Measurements from ENCODE around the gene TATDN2.
A peak's percentile ranks its signal among the peaks of the same experiment; 100 is the strongest.
"Not testable (repeated sequence)": the region's sequence is repeated elsewhere in the genome, so short reads cannot be mapped to it uniquely, and the experiment has no call there.

Gene TATDN2

DNA sequence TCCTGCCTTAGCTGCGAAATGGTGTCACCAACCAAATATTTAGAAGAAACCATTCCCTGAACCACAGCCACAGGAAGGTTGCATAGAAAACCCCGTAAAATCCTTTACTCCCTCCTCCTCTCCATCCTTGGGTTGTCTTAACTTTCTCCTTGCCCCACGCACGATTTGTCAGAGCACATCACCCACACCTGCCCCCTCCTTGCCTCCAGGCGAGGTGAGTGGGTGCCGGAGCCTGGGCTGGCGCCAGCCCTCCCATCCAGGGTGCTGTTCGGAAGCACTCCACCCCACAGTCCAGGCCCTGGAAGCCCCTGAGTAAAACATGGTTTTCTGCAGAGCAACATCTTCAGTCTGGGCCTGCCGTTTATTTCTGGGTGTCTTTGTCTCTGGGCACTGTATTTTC, 40.8 kb downstream of the TATDN2 start:
- Histone ChIP-seq H3K9me3 (ENCODE audit: control insufficient read depth, low read length) (no peaks in the 10 kb centered on the region), H3K36me3 (ENCODE audit: control insufficient read depth, insufficient read depth, low read length) (peaks cover 25% of the 10 kb centered on the region), H3K27me3 (replicated peaks; ENCODE audit: control insufficient read depth, insufficient read depth, low read length, poor library complexity, severe bottlenecking) (no peaks in the 10 kb centered on the region), H3K27ac (ENCODE audit: insufficient read depth, low read length, poor library complexity, severe bottlenecking) (no peak overlapping the region), H3K4me1 (ENCODE audit: control insufficient read depth, insufficient read depth, low read length, poor library complexity, severe bottlenecking) (peaks cover 11% of the 10 kb centered on the region), H3K4me3 (ENCODE audit: insufficient read depth, low read depth, low read length, poor library complexity, severe bottlenecking) (no peak overlapping the region)
- no peak for DNase-seq

DNA sequence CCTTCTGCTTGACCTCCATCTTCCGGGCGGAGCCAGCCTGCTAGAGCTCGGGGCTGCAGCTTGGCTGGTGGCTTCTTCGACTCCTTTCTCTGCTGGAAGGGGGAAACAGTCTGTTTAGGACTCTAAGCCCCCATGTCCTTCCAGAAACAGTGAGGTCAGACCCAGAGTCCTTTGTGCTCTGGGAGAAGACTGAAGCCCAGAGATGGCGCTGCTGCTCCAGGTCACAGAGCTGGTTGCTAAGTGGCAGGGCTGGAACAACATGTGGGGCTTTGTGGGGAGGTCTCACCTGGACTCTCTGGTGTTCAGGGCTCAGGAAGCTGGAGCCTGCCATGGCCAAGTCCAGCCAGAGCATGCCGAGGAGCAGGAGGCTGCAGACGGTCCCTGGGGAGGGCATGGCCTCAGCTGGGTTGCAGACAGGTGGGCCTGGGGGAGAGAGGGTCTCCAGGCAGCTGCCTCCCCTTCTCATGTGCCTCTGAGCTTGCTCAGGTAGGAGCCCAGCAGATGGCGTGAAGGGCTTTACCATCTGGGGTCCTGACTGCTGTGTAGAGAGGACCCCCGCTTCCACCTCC, 41.6 kb downstream of the TATDN2 start:
- no peak for DNase-seq
- peaks cover 25% of the 10 kb centered on the region for H3K36me3 ChIP-seq (ENCODE audit: control insufficient read depth, insufficient read depth, low read length)

DNA sequence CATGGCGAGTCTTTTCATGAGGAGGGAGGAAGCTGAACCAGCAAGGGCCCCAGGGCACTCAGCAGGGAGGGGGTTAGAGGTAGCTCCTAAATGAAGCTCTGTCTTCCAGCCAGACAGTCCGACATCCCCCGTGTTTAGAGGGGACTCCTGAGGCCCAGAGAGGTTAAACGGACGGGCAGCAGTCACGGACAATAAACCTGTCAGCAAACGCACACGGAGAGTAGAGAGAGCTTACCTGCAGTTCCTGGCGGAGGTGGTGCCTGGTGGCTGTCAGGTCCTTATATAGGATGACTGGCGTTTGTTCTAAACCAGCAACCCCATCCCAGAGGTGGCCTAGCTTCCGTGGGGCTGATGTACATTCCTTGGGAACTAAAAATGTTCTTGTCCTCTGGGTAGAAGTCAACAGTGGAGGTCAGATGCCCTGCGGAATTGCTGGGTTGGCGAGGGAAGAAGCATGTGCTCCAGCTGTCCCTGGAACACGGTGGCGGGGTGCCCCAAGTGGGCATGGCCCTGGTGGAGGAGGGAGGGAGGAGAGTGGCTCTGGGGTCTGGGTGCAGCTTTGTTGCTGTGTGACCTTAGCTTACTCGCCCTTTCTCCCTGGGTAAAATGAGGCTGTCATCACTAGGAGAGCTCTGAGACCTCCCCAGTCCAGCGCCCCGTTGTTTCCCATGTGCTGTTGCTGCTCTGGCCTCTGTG, 42.4 kb downstream of the TATDN2 start:
- DNase-seq: no peak
- Histone ChIP-seq H3K36me3 (ENCODE audit: control insufficient read depth, insufficient read depth, low read length) (peaks cover 25% of the 10 kb centered on the region), H3K4me1 (ENCODE audit: control insufficient read depth, insufficient read depth, low read length, poor library complexity, severe bottlenecking) (no peaks in the 10 kb centered on the region)

More for the DNA sequence above, 41.6 kb downstream of the TATDN2 start:
- Histone ChIP-seq H3K27ac (ENCODE audit: insufficient read depth, low read length, poor library complexity, severe bottlenecking) (no peak overlapping the region), H3K9me3 (ENCODE audit: control insufficient read depth, low read length) (no peaks in the 10 kb centered on the region), H3K4me1 (ENCODE audit: control insufficient read depth, insufficient read depth, low read length, poor library complexity, severe bottlenecking) (peaks cover 3% of the 10 kb centered on the region), H3K4me3 (ENCODE audit: insufficient read depth, low read depth, low read length, poor library complexity, severe bottlenecking) (no peak overlapping the region), H3K27me3 (replicated peaks; ENCODE audit: control insufficient read depth, insufficient read depth, low read length, poor library complexity, severe bottlenecking) (no peaks in the 10 kb centered on the region)

DNA sequence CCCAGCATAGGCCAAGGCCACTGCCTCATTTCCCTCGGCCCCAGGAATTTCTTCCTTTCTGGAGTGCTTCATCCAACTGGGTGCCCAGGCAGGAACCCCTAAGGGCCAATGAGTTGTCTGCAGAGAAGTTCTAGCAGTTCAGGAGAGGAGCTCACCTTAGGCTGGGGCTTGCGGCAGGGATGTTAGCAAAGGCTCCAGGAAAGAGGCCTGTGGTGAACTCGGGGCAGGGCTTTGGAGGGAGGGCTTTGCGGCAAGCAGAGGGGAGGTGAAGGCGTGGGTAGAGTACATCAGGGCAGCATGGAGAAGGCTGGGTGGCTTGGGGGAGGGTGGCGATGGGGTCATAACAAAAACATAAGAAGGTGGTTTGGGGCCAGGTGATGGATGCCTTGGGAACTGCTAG, 43.4 kb downstream of the TATDN2 start:
- H3K36me3 ChIP-seq (ENCODE audit: control insufficient read depth, insufficient read depth, low read length): peaks cover 23% of the 10 kb centered on the region
- no peaks in the 10 kb centered on the region for H3K9me3 ChIP-seq (ENCODE audit: control insufficient read depth, low read length)
- no peak overlapping the region for H3K27ac ChIP-seq (ENCODE audit: insufficient read depth, low read length, poor library complexity, severe bottlenecking)
- H3K4me1 ChIP-seq (ENCODE audit: control insufficient read depth, insufficient read depth, low read length, poor library complexity, severe bottlenecking): no peaks in the 10 kb centered on the region
- no peak overlapping the region for H3K4me3 ChIP-seq (ENCODE audit: insufficient read depth, low read depth, low read length, poor library complexity, severe bottlenecking)
- no peaks in the 10 kb centered on the region for H3K27me3 ChIP-seq (replicated peaks; ENCODE audit: control insufficient read depth, insufficient read depth, low read length, poor library complexity, severe bottlenecking)
- DNase-seq: no peak

More for the DNA sequence above, 42.4 kb downstream of the TATDN2 start:
- H3K9me3 ChIP-seq (ENCODE audit: control insufficient read depth, low read length): no peaks in the 10 kb centered on the region
- H3K4me3 ChIP-seq (ENCODE audit: insufficient read depth, low read depth, low read length, poor library complexity, severe bottlenecking): no peak overlapping the region
- H3K27me3 ChIP-seq (replicated peaks; ENCODE audit: control insufficient read depth, insufficient read depth, low read length, poor library complexity, severe bottlenecking): no peaks in the 10 kb centered on the region
- no peak overlapping the region for H3K27ac ChIP-seq (ENCODE audit: insufficient read depth, low read length, poor library complexity, severe bottlenecking)

DNA sequence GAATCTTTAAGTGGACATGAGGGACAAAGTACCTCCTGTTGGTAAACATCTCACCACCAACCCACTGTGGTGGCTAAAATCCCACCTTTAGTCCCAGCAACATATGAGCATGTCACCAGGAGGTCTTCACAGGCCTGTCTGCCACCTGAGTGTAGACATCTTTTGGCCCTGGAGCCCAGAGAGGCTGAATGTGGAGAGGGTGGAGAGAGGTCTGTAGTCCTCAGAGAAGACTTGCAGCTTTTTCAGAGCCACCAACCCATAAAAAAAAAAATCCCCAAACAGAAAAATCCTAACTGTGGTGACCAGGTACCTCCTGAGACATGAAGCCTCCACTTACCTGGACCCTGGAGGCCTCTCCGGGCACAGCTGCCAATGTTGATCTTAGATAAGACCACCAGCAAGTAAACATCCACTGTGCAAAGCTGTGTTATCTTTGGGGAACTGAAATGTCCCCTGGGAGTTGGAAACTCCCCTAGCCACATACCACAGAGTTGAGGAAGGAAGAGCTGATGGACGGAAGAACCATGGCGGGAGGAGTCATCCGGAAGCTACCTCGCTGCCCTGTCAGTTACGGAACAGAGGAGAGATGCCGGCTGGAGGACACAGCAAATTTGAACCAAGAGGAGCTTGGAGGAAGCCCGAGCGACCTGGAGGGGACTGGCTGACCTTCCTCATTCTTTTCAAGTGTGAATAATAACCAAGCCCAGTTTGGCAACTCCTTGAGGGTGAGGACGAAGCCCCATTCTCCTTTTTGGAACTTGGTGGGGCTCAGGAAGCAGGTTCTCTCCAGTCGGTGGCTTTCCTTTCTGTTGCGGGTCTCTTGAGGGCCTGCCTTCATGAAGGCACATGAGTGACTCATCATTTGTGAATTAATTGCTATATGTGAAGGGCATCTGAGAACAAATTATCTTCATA, 44.5 kb downstream of the TATDN2 start, which contains the start of gene GHRL:
Gene GHRL (minus strand): TSS at position 443 of the 915 bp plus-strand sequence. CDS start 2,767 bp downstream, outside the sequence.
- H3K27ac ChIP-seq (ENCODE audit: insufficient read depth, low read length, poor library complexity, severe bottlenecking): no peak within 1 kb of the TSS
- no peaks in the 10 kb centered on the region for H3K9me3 ChIP-seq (ENCODE audit: control insufficient read depth, low read length)
- no peak within 1 kb of the TSS for H3K4me3 ChIP-seq (ENCODE audit: insufficient read depth, low read depth, low read length, poor library complexity, severe bottlenecking)
- no peaks in the 10 kb centered on the region for H3K27me3 ChIP-seq (replicated peaks; ENCODE audit: control insufficient read depth, insufficient read depth, low read length, poor library complexity, severe bottlenecking)
- H3K36me3 ChIP-seq (ENCODE audit: control insufficient read depth, insufficient read depth, low read length): peaks cover 18% of the 10 kb centered on the region
- no peak for DNase-seq
- H3K4me1 ChIP-seq (ENCODE audit: control insufficient read depth, insufficient read depth, low read length, poor library complexity, severe bottlenecking): no peaks in the 10 kb centered on the region

DNA sequence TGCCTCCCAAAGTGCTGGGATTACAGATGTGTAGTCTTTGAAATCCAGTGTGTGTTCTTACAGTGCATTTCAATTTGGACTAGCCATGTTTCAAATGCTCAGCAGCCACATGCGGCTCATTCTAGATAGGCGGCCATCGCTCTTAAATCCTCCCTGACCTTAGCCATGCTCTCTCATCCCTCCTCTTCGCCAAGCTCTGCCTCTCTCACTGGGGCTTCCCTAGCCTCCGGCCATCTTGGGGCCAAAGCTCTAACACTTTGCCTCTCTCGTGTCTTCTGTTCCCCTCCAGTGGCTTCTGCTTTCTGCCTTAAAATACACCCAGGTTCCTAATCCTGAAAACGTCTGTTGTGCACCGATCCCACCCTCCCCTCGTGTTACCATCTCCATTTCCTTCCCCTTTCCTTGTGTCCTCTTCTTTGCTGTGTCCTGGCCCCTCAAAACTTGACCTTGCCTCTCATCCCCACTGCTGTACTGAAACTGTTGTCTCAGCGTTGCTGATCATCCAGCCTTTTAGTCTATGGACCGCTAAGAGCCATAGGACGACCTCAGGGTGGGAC, 45.8 kb downstream of the TATDN2 start:
- Histone ChIP-seq H3K4me3 (ENCODE audit: insufficient read depth, low read depth, low read length, poor library complexity, severe bottlenecking) (no peak overlapping the region), H3K27me3 (replicated peaks; ENCODE audit: control insufficient read depth, insufficient read depth, low read length, poor library complexity, severe bottlenecking) (no peaks in the 10 kb centered on the region), H3K27ac (ENCODE audit: insufficient read depth, low read length, poor library complexity, severe bottlenecking) (no peak overlapping the region), H3K36me3 (ENCODE audit: control insufficient read depth, insufficient read depth, low read length) (peaks cover 9% of the 10 kb centered on the region), H3K4me1 (ENCODE audit: control insufficient read depth, insufficient read depth, low read length, poor library complexity, severe bottlenecking) (no peaks in the 10 kb centered on the region), H3K9me3 (ENCODE audit: control insufficient read depth, low read length) (no peaks in the 10 kb centered on the region)
- no peak for DNase-seq

DNA sequence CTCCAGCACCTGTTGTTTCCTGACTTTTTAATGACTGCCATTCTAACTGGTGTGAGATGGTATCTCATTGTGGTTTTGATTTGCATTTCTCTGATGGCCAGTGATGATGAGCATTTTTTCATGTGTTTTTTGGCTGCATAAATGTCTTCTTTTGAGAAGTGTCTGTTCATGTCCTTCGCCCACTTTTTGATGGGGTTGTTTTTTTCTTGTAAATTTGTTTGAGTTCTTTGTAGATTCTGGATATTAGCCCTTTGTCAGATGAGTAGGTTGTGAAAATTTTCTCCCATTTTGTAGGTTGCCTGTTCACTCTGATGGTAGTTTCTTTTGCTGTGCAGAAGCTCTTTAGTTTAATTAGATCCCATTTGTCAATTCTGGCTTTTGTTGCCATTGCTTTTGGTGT, 49.8 kb downstream of the TATDN2 start:
- not testable (repeated sequence) for H3K4me3 ChIP-seq (ENCODE audit: insufficient read depth, low read depth, low read length, poor library complexity, severe bottlenecking); H3K9me3 ChIP-seq (ENCODE audit: control insufficient read depth, low read length); H3K27ac ChIP-seq (ENCODE audit: insufficient read depth, low read length, poor library complexity, severe bottlenecking); DNase-seq; H3K27me3 ChIP-seq (replicated peaks; ENCODE audit: control insufficient read depth, insufficient read depth, low read length, poor library complexity, severe bottlenecking); H3K4me1 ChIP-seq (ENCODE audit: control insufficient read depth, insufficient read depth, low read length, poor library complexity, severe bottlenecking)
- H3K36me3 ChIP-seq (ENCODE audit: control insufficient read depth, insufficient read depth, low read length): peaks cover 42% of the 10 kb centered on the region

DNA sequence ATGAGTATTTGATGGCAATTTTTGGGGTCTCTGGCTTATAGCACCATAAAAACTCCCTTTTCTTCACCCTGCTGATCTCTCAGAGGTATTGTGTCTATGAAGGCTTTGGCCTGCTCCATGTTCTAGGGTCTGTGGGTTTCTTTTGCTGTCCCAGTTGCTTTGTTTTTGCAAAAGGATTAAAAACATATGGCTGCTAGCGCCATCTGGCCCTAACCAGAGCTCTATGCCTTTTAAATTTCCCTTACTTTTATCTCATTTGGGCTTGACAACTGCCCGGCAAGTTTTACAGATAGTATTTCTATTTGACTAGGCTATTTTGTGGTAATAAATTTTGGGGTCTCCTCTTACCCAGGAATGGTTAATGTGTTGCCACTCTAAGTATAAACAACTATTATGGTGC, 50.9 kb downstream of the TATDN2 start:
- Histone ChIP-seq H3K27ac (ENCODE audit: insufficient read depth, low read length, poor library complexity, severe bottlenecking) (peak overlapping the region; percentile 14), H3K27me3 (replicated peaks; ENCODE audit: control insufficient read depth, insufficient read depth, low read length, poor library complexity, severe bottlenecking) (no peaks in the 10 kb centered on the region), H3K4me1 (ENCODE audit: control insufficient read depth, insufficient read depth, low read length, poor library complexity, severe bottlenecking) (peaks cover 4% of the 10 kb centered on the region), H3K9me3 (ENCODE audit: control insufficient read depth, low read length) (no peaks in the 10 kb centered on the region), H3K36me3 (ENCODE audit: control insufficient read depth, insufficient read depth, low read length) (peaks cover 53% of the 10 kb centered on the region), H3K4me3 (ENCODE audit: insufficient read depth, low read depth, low read length, poor library complexity, severe bottlenecking) (no peak overlapping the region)
- DNase-seq: no peak

DNA sequence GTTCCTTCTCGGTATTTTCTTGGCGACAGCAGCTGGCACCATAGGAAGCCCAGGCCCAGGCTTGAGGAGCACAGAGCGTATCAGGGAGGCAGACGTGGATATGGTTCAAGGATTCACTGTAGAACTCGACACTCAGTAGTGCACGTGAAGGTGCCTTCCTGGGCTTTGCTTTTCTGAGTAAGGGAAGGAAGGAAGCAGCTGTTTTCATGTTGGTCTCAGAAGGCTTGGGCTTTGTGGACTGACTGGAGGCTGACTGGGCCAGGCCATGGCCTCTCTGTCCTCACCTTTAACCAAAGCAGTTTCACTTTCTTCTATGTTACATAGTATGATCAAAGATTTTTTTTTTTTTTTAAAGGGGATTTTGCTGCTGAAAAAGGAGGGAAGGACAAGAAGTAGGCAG, 51.4 kb downstream of the TATDN2 start:
- H3K36me3 ChIP-seq (ENCODE audit: control insufficient read depth, insufficient read depth, low read length): peaks cover 58% of the 10 kb centered on the region
- peaks cover 4% of the 10 kb centered on the region for H3K4me1 ChIP-seq (ENCODE audit: control insufficient read depth, insufficient read depth, low read length, poor library complexity, severe bottlenecking)
- no peaks in the 10 kb centered on the region for H3K27me3 ChIP-seq (replicated peaks; ENCODE audit: control insufficient read depth, insufficient read depth, low read length, poor library complexity, severe bottlenecking)
- no peak overlapping the region for H3K4me3 ChIP-seq (ENCODE audit: insufficient read depth, low read depth, low read length, poor library complexity, severe bottlenecking)
- H3K27ac ChIP-seq (ENCODE audit: insufficient read depth, low read length, poor library complexity, severe bottlenecking): peak overlapping the region; percentile 14
- H3K9me3 ChIP-seq (ENCODE audit: control insufficient read depth, low read length): no peaks in the 10 kb centered on the region
- DNase-seq: no peak
